K562 (cell line): Measurements from ENCODE around the gene SUCO. TPM values are rescaled to one million over a fixed set of nuclear protein-coding genes. Genes with fewer than 3 reads are reported as not detected.

ENCODE experiments used
- ARID2 ChIP-seq: fragments of 450-650 bp; IDR thresholded peaks from 2 replicates; pipeline ENCODE4 v1.6.1; 2017; ENCODE audit warnings: antibody characterized with exemption, mild to moderate bottlenecking
- ATF4 ChIP-seq: fragments of 450-650 bp; formaldehyde crosslinking; IDR thresholded peaks from 2 replicates; pipeline ENCODE4 v1.4.0; 2022; ENCODE audit warnings: mild to moderate bottlenecking, moderate library complexity
- CSDE1 ChIP-seq, 2 experiments: fragments of 450-650 bp; IDR thresholded peaks; 2 replicates each; pipeline ENCODE4 v1.6.1; 2016; ENCODE audit warnings: mild to moderate bottlenecking in 1 of 2
- EHMT2 ChIP-seq: fragments of 450-650 bp; IDR thresholded peaks from 2 replicates; pipeline ENCODE4 v1.6.1; 2018; ENCODE audit warnings: antibody characterized with exemption
- GABPA ChIP-seq: fragments of 200-800 bp; sonication (Bioruptor generic); conservative IDR thresholded peaks from 2 replicates; pipeline ENCODE4 v1.6.1; 2016; ENCODE audit warnings: low read depth, missing genetic modification characterization, missing compliant biosample characterization
- KAT7 ChIP-seq: sonication (generic); formaldehyde crosslinking; IDR thresholded peaks from 2 replicates; pipeline ENCODE4 v1.8.0; 2022; ENCODE audit warnings: missing genetic modification reagents, mild to moderate bottlenecking, borderline replicate concordance
- MAFG ChIP-seq: fragments of 450-650 bp; conservative IDR thresholded peaks from 2 replicates; pipeline ENCODE4 v1.6.1; 2016; ENCODE audit warnings: missing genetic modification characterization, missing compliant biosample characterization
- NFATC3 ChIP-seq: fragments of 450-650 bp; IDR thresholded peaks from 2 replicates; pipeline ENCODE4 v1.6.1; 2017; ENCODE audit warnings: mild to moderate bottlenecking
- NFRKB ChIP-seq: fragments of 450-650 bp; IDR thresholded peaks from 2 replicates; pipeline ENCODE4 v1.6.1; 2016; ENCODE audit warnings: low read depth
- PURB ChIP-seq: sonication (generic); formaldehyde crosslinking; IDR thresholded peaks from 2 replicates; pipeline ENCODE4 v1.9.0; 2021; ENCODE audit warnings: low read depth, mild to moderate bottlenecking, missing genetic modification reagents
- RBM15 ChIP-seq: fragments of 200-400 bp; formaldehyde crosslinking; IDR thresholded peaks from 2 replicates; pipeline ENCODE4 v1.6.1; 2018; ENCODE audit warnings: mild to moderate bottlenecking, low read length, moderate library complexity; ENCODE audit not compliant: insufficient read depth
- TARDBP ChIP-seq: fragments of 450-650 bp; IDR thresholded peaks from 2 replicates; pipeline ENCODE4 v1.6.1; 2016
- TBL1XR1 ChIP-seq, 2 experiments: IDR thresholded peaks; 2 replicates each; pipeline ENCODE4 v1.6.1; 2012; ENCODE audit warnings: improper control_type of control experiment in 2 of 2, low read length in 2 of 2, mild to moderate bottlenecking in 1 of 2
- TRIM28 ChIP-seq: fragments of 450-650 bp; IDR thresholded peaks from 2 replicates; pipeline ENCODE4 v1.6.1; 2017
- ZNF76 ChIP-seq: fragments of 250-450 bp; sonication (Bioruptor Pico); IDR thresholded peaks from 2 replicates; pipeline ENCODE4 v1.4.0; 2020; ENCODE audit warnings: mild to moderate bottlenecking, moderate library complexity, borderline replicate concordance
- ZNF778 ChIP-seq: fragments of 450-650 bp; formaldehyde crosslinking; IDR thresholded peaks from 2 replicates; pipeline ENCODE4 v1.4.0; 2020; ENCODE audit warnings: mild to moderate bottlenecking, moderate library complexity
- polyA plus RNA-seq, 8 experiments: library from polyadenylated mRNA; depleted of rRNA in 4 of 8; stranded (reverse) in 5 of 8; unstranded in 3 of 8; fragments of >200 nt; fragmentation: Nextera tagmentation in 2 of 8; fragmentation: Illumina TruSeq in 1 of 8; extraction: Ambion mirVana in 2 of 8; extraction: Trizol in 1 of 8; gene quantifications; 2 replicates each; pipeline versions ENCODE4 v1.2.1 to v1.2.3, GENCODE V29; 2011 to 2014; ENCODE audit warnings: inconsistent platforms in 1 of 8, missing spikeins in 1 of 8
- total RNA-seq, 7 experiments: library from RNA; depleted of rRNA in 6 of 7; stranded (reverse); fragments of >200 nt in 6 of 7; fragmentation: Illumina TruSeq in 2 of 7; extraction: Trizol in 2 of 7; gene quantifications; 2 replicates each; pipeline versions ENCODE4 v1.2.1 to v1.2.3, GENCODE V29; 2011 to 2021; ENCODE audit warnings: low replicate concordance in 1 of 7
- TF ChIP-seq, protein P1 (sequence below): sonication (generic); formaldehyde crosslinking; IDR thresholded peaks from 2 replicates; pipeline ENCODE4 v1.8.0; 2023; ENCODE audit warnings: missing genetic modification reagents, mild to moderate bottlenecking, borderline replicate concordance
- TF ChIP-seq, protein P2 (sequence below), 2 experiments: fragments of 250-450 bp in 1 of 2; fragments of 450-650 bp in 1 of 2; sonication (Bioruptor Pico) in 1 of 2; IDR thresholded peaks; 2 replicates each; pipeline versions ENCODE4 v1.6.1 to v1.8.0; 2016 to 2021; ENCODE audit warnings: mild to moderate bottlenecking in 2 of 2, moderate library complexity in 2 of 2, missing compliant biosample characterization in 1 of 2, missing genetic modification characterization in 1 of 2
- TF ChIP-seq, protein P3 (sequence below), 2 experiments: IDR thresholded peaks; 2 replicates each; pipeline ENCODE4 v1.6.1; 2012; ENCODE audit warnings: improper control_type of control experiment in 2 of 2, low read depth in 2 of 2, low read length in 2 of 2, borderline replicate concordance in 1 of 2

The SUCO gene
- total and polyA plus RNA-seq, 9 of the 15 experiments (the other 6 are each of a cell fraction or from before 2014, with no cell fraction given) = 2.5 to 20.6 (median 14.3) TPM

GRCh38 chr1:172533513-172534151 lies 682 bp downstream of the SUCO start (continued):
- TF ChIP-seq, protein P1, sequence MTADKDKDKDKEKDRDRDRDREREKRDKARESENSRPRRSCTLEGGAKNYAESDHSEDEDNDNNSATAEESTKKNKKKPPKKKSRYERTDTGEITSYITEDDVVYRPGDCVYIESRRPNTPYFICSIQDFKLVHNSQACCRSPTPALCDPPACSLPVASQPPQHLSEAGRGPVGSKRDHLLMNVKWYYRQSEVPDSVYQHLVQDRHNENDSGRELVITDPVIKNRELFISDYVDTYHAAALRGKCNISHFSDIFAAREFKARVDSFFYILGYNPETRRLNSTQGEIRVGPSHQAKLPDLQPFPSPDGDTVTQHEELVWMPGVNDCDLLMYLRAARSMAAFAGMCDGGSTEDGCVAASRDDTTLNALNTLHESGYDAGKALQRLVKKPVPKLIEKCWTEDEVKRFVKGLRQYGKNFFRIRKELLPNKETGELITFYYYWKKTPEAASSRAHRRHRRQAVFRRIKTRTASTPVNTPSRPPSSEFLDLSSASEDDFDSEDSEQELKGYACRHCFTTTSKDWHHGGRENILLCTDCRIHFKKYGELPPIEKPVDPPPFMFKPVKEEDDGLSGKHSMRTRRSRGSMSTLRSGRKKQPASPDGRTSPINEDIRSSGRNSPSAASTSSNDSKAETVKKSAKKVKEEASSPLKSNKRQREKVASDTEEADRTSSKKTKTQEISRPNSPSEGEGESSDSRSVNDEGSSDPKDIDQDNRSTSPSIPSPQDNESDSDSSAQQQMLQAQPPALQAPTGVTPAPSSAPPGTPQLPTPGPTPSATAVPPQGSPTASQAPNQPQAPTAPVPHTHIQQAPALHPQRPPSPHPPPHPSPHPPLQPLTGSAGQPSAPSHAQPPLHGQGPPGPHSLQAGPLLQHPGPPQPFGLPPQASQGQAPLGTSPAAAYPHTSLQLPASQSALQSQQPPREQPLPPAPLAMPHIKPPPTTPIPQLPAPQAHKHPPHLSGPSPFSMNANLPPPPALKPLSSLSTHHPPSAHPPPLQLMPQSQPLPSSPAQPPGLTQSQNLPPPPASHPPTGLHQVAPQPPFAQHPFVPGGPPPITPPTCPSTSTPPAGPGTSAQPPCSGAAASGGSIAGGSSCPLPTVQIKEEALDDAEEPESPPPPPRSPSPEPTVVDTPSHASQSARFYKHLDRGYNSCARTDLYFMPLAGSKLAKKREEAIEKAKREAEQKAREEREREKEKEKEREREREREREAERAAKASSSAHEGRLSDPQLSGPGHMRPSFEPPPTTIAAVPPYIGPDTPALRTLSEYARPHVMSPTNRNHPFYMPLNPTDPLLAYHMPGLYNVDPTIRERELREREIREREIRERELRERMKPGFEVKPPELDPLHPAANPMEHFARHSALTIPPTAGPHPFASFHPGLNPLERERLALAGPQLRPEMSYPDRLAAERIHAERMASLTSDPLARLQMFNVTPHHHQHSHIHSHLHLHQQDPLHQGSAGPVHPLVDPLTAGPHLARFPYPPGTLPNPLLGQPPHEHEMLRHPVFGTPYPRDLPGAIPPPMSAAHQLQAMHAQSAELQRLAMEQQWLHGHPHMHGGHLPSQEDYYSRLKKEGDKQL = 0 out of 2 replicates have a peak, but pooled peaks have one; percentile 22
- TF ChIP-seq PURB = no peak
- peak; percentile 2; the same call in 1 of the 2 replicates for TF ChIP-seq GABPA
- TF ChIP-seq ATF4 (CRISPR knock-in tag) = 0 out of 2 replicates have a peak, but pooled peaks have one; percentile 2
- TF ChIP-seq TBL1XR1 (IDR thresholded peaks at IDR 0.05; ENCODE audit: low read length in 2 of 2) = 0 out of 4 replicates have a peak, but pooled peaks of 1 of the 2 experiments have one; percentile 13
- no peak for TF ChIP-seq MAFG (tag)
- TF ChIP-seq RBM15 = no peak
- 0 out of 2 replicates have a peak, but pooled peaks have one; percentile 46 for TF ChIP-seq NFRKB
- TF ChIP-seq TRIM28 = 0 out of 2 replicates have a peak, but pooled peaks have one; percentile 28
- TF ChIP-seq ARID2 = peak; percentile 18
- TF ChIP-seq EHMT2 = 0 out of 2 replicates have a peak, but pooled peaks have one; percentile 9
- TF ChIP-seq CSDE1 (IDR thresholded peaks at IDR 0.05) = no peak
- TF ChIP-seq TARDBP = peak; percentile 13; the same call in 1 of the 2 replicates
- peak; percentile 98 for TF ChIP-seq KAT7 (CRISPR knock-in tag)
- TF ChIP-seq, protein P2, sequence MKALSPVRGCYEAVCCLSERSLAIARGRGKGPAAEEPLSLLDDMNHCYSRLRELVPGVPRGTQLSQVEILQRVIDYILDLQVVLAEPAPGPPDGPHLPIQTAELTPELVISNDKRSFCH (CRISPR knock-in tag; IDR thresholded peaks at IDR 0.05) = no peak
- TF ChIP-seq, protein P2 (tag; IDR thresholded peaks at IDR 0.05) = peak; percentile 8; the same call in 1 of the 2 replicates
- TF ChIP-seq, protein P3, sequence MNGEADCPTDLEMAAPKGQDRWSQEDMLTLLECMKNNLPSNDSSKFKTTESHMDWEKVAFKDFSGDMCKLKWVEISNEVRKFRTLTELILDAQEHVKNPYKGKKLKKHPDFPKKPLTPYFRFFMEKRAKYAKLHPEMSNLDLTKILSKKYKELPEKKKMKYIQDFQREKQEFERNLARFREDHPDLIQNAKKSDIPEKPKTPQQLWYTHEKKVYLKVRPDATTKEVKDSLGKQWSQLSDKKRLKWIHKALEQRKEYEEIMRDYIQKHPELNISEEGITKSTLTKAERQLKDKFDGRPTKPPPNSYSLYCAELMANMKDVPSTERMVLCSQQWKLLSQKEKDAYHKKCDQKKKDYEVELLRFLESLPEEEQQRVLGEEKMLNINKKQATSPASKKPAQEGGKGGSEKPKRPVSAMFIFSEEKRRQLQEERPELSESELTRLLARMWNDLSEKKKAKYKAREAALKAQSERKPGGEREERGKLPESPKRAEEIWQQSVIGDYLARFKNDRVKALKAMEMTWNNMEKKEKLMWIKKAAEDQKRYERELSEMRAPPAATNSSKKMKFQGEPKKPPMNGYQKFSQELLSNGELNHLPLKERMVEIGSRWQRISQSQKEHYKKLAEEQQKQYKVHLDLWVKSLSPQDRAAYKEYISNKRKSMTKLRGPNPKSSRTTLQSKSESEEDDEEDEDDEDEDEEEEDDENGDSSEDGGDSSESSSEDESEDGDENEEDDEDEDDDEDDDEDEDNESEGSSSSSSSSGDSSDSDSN (IDR thresholded peaks at IDR 0.05; ENCODE audit: borderline replicate concordance in 1 of 2, low read depth in 2 of 2, low read length in 2 of 2) = peak; percentile 20 to 45; a peak in 1 of 4 replicates
- no peak for TF ChIP-seq ZNF778
- TF ChIP-seq NFATC3 = peak; percentile 53; the same call in 1 of the 2 replicates
- TF ChIP-seq ZNF76 (CRISPR knock-in tag) = no peak
